ENCODE results near the gene MAP3K2.

- TF ChIP-seq, protein P1, sequence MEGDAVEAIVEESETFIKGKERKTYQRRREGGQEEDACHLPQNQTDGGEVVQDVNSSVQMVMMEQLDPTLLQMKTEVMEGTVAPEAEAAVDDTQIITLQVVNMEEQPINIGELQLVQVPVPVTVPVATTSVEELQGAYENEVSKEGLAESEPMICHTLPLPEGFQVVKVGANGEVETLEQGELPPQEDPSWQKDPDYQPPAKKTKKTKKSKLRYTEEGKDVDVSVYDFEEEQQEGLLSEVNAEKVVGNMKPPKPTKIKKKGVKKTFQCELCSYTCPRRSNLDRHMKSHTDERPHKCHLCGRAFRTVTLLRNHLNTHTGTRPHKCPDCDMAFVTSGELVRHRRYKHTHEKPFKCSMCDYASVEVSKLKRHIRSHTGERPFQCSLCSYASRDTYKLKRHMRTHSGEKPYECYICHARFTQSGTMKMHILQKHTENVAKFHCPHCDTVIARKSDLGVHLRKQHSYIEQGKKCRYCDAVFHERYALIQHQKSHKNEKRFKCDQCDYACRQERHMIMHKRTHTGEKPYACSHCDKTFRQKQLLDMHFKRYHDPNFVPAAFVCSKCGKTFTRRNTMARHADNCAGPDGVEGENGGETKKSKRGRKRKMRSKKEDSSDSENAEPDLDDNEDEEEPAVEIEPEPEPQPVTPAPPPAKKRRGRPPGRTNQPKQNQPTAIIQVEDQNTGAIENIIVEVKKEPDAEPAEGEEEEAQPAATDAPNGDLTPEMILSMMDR (conservative IDR thresholded peaks at IDR 0.05; ENCODE audit: low read depth in 2 of 2), result no peak
- TF ChIP-seq POLR2AphosphoS5 (IDR thresholded peaks at IDR 0.05; ENCODE audit: low read depth), result no peak
- TF ChIP-seq, protein P2, sequence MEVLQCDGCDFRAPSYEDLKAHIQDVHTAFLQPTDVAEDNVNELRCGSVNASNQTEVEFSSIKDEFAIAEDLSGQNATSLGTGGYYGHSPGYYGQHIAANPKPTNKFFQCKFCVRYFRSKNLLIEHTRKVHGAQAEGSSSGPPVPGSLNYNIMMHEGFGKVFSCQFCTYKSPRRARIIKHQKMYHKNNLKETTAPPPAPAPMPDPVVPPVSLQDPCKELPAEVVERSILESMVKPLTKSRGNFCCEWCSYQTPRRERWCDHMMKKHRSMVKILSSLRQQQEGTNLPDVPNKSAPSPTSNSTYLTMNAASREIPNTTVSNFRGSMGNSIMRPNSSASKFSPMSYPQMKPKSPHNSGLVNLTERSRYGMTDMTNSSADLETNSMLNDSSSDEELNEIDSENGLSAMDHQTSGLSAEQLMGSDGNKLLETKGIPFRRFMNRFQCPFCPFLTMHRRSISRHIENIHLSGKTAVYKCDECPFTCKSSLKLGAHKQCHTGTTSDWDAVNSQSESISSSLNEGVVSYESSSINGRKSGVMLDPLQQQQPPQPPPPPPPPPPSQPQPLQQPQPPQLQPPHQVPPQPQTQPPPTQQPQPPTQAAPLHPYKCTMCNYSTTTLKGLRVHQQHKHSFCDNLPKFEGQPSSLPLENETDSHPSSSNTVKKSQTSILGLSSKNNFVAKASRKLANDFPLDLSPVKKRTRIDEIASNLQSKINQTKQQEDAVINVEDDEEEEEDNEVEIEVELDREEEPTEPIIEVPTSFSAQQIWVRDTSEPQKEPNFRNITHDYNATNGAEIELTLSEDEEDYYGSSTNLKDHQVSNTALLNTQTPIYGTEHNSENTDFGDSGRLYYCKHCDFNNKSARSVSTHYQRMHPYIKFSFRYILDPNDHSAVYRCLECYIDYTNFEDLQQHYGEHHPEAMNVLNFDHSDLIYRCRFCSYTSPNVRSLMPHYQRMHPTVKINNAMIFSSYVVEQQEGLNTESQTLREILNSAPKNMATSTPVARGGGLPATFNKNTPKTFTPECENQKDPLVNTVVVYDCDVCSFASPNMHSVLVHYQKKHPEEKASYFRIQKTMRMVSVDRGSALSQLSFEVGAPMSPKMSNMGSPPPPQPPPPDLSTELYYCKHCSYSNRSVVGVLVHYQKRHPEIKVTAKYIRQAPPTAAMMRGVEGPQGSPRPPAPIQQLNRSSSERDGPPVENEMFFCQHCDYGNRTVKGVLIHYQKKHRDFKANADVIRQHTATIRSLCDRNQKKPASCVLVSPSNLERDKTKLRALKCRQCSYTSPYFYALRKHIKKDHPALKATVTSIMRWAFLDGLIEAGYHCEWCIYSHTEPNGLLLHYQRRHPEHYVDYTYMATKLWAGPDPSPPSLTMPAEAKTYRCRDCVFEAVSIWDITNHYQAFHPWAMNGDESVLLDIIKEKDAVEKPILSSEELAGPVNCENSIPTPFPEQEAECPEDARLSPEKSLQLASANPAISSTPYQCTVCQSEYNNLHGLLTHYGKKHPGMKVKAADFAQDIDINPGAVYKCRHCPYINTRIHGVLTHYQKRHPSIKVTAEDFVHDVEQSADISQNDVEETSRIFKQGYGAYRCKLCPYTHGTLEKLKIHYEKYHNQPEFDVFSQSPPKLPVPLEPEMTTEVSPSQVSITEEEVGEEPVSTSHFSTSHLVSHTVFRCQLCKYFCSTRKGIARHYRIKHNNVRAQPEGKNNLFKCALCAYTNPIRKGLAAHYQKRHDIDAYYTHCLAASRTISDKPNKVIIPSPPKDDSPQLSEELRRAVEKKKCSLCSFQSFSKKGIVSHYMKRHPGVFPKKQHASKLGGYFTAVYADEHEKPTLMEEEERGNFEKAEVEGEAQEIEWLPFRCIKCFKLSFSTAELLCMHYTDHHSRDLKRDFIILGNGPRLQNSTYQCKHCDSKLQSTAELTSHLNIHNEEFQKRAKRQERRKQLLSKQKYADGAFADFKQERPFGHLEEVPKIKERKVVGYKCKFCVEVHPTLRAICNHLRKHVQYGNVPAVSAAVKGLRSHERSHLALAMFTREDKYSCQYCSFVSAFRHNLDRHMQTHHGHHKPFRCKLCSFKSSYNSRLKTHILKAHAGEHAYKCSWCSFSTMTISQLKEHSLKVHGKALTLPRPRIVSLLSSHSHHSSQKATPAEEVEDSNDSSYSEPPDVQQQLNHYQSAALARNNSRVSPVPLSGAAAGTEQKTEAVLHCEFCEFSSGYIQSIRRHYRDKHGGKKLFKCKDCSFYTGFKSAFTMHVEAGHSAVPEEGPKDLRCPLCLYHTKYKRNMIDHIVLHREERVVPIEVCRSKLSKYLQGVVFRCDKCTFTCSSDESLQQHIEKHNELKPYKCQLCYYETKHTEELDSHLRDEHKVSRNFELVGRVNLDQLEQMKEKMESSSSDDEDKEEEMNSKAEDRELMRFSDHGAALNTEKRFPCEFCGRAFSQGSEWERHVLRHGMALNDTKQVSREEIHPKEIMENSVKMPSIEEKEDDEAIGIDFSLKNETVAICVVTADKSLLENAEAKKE (CRISPR knock-in tag; IDR thresholded peaks at IDR 0.05), result no peak
- no peak for TF ChIP-seq EZH2phosphoT487 (IDR thresholded peaks at IDR 0.05; ENCODE audit: unreplicated experiment)
- no peak for TF ChIP-seq REST (IDR thresholded peaks at IDR 0.05; ENCODE audit: unreplicated experiment)
- no peak for TF ChIP-seq ZNF331 (CRISPR knock-in tag; IDR thresholded peaks at IDR 0.05; ENCODE audit: low read depth)
- TF ChIP-seq EZH2 (IDR thresholded peaks at IDR 0.05; ENCODE audit: low read depth, unreplicated experiment), result no peak
- no peak for TF ChIP-seq ZNF114 (CRISPR knock-in tag; IDR thresholded peaks at IDR 0.05)
- TF ChIP-seq CREB1 (CRISPR knock-in tag; IDR thresholded peaks at IDR 0.05; ENCODE audit: low read depth), result no peak
- TF ChIP-seq JUNB (IDR thresholded peaks at IDR 0.05; ENCODE audit: unreplicated experiment), result no peak
- TF ChIP-seq, protein P3, sequence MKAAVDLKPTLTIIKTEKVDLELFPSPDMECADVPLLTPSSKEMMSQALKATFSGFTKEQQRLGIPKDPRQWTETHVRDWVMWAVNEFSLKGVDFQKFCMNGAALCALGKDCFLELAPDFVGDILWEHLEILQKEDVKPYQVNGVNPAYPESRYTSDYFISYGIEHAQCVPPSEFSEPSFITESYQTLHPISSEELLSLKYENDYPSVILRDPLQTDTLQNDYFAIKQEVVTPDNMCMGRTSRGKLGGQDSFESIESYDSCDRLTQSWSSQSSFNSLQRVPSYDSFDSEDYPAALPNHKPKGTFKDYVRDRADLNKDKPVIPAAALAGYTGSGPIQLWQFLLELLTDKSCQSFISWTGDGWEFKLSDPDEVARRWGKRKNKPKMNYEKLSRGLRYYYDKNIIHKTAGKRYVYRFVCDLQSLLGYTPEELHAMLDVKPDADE (IDR thresholded peaks at IDR 0.05), result no peak
- no peak for TF ChIP-seq NANOG (IDR thresholded peaks at IDR 0.05; ENCODE audit: borderline replicate concordance)
- no peak for TF ChIP-seq STAT1 (IDR thresholded peaks at IDR 0.05; ENCODE audit: unreplicated experiment)
Measured at GRCh38 chr2:127278959-127279358, 108.8 kb downstream of the MAP3K2 start.
